Tibial nerve (tissue), 4 donors: ENCODE measurements around the gene EMC1. TPM values are rescaled to one million over a fixed set of nuclear protein-coding genes. Genes with fewer than 3 reads are reported as not detected.

Source experiments
- DNase-seq, 2 donors: peaks; one replicate each; pipeline ENCODE4 v3.0.0-alpha.2; 2019; ENCODE audit warnings: low spot score in 2 of 2
- H3K27ac ChIP-seq, 4 donors: fragments of 200-600 bp; sonication (generic) in 3 of 4; one replicate each; pipeline ENCODE4 v1.5.1; 2017 to 2019; ENCODE audit warnings: mild to moderate bottlenecking in 1 of 4
- H3K27me3 ChIP-seq, 2 donors: fragments of 200-600 bp; sonication (generic) in 1 of 2; one replicate each; pipeline versions ENCODE4 v1.5.1 to v1.6.0; 2017 to 2019
- H3K36me3 ChIP-seq, 3 donors: fragments of 200-600 bp; sonication (generic); one replicate each; pipeline ENCODE4 v1.5.1; 2018 to 2019
- H3K4me1 ChIP-seq, 4 donors: fragments of 200-600 bp; sonication (generic) in 3 of 4; one replicate each; pipeline ENCODE4 v1.5.1; 2017 to 2019
- H3K4me3 ChIP-seq, 4 donors: fragments of 200-600 bp; sonication (generic) in 3 of 4; one replicate each; pipeline ENCODE4 v1.5.1; 2017 to 2019; ENCODE audit warnings: mild to moderate bottlenecking in 1 of 4, moderate library complexity in 1 of 4
- H3K9me3 ChIP-seq, 4 donors: fragments of 200-600 bp; sonication (generic) in 3 of 4; one replicate each; pipeline ENCODE4 v1.5.1; 2017 to 2019
- EP300 ChIP-seq, 2 donors: sonication (generic); formaldehyde crosslinking; IDR thresholded peaks; one replicate each; pipeline ENCODE4 v1.6.1; 2017; ENCODE audit warnings: antibody characterized with exemption in 2 of 2, mild to moderate bottlenecking in 1 of 2
- POLR2A ChIP-seq, 2 donors: fragments of 450-650 bp; IDR thresholded peaks; one replicate each; pipeline ENCODE4 v1.6.1; 2017; ENCODE audit warnings: antibody characterized with exemption in 2 of 2, mild to moderate bottlenecking in 2 of 2, moderate library complexity in 2 of 2
- WGBS, 2 donors: methylation state at CpG; one replicate each; pipeline ENCODE4 v1.1.5; 2018; 5-methylcytosine and 5-hydroxymethylcytosine counted together
- total RNA-seq, 4 donors: library from RNA; depleted of rRNA; stranded (reverse); fragments of >200 nt; gene quantifications; one replicate each; pipeline ENCODE4 v1.1.0, GENCODE V29; 2016
- TF ChIP-seq, protein P1 (sequence below), 5 experiments: fragments of 200-600 bp in 3 of 5; fragments of 450-650 bp in 2 of 5; sonication (generic) in 3 of 5; IDR thresholded peaks; one replicate each; pipeline ENCODE4 v1.5.1; 2016 to 2019; ENCODE audit warnings: antibody characterized with exemption in 5 of 5, mild to moderate bottlenecking in 3 of 5, moderate library complexity in 2 of 5

The EMC1 gene
- total RNA-seq, 4 donors from 2014 or later: 25.6 to 46.8 (median 39.1) TPM

DNA sequence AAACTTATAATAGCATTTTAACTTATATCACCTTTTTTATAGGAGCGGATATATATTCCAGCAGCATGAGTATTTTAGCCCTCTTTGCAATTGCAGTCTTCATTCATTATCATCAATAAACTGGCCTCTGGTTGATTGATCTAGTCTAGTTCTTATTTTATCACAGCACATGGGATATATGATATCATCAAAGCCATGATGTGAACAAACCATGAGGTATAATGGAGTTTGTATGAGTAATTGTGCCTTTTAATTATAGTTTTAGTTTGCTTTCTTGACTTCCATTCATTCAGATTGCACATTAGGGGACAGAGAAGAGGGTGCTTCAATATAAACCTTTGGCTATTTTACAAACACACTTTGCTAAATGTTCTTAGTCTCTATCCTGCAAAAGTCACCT, 37.7 kb downstream of the EMC1 start:
- WGBS, 2 donors: 93 to 97% methylated on average over 1 of the region's 1 CpG
- TF ChIP-seq, protein P1, sequence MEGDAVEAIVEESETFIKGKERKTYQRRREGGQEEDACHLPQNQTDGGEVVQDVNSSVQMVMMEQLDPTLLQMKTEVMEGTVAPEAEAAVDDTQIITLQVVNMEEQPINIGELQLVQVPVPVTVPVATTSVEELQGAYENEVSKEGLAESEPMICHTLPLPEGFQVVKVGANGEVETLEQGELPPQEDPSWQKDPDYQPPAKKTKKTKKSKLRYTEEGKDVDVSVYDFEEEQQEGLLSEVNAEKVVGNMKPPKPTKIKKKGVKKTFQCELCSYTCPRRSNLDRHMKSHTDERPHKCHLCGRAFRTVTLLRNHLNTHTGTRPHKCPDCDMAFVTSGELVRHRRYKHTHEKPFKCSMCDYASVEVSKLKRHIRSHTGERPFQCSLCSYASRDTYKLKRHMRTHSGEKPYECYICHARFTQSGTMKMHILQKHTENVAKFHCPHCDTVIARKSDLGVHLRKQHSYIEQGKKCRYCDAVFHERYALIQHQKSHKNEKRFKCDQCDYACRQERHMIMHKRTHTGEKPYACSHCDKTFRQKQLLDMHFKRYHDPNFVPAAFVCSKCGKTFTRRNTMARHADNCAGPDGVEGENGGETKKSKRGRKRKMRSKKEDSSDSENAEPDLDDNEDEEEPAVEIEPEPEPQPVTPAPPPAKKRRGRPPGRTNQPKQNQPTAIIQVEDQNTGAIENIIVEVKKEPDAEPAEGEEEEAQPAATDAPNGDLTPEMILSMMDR (IDR thresholded peaks at IDR 0.05): no peak
- TF ChIP-seq POLR2A (IDR thresholded peaks at IDR 0.05): no peak
- TF ChIP-seq EP300 (IDR thresholded peaks at IDR 0.05): no peak
- peaks cover 3 to 38% (median 21%) of the 10 kb centered on the region in 4 donors for H3K4me1 ChIP-seq
- H3K36me3 ChIP-seq: peaks cover 0 to 30% (median 0%) of the 10 kb centered on the region in 3 donors
- H3K9me3 ChIP-seq: no peaks in the 10 kb centered on the region
- no peak overlapping the region for H3K4me3 ChIP-seq
- no peak for DNase-seq
- H3K27ac ChIP-seq: no peak overlapping the region
- H3K27me3 ChIP-seq: no peaks in the 10 kb centered on the region

DNA sequence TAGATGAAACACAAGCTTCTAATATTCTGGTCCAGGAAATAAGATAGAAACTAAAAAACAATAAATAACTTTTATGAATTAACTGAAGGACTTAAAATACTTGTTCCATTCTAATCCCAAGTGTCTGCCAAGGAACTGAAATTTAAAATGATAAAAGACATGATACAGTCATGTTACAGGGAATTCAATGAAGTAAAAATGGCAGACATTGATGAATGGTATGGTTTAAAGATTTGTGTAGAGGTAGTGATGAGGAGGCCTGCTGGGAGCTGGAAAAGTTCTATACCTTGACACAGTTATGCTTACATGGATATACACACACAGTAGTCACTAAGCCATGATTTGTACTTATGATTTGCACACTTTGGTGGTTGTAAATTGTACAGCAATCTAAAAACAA, 39.2 kb downstream of the EMC1 start:
- no peak overlapping the region for H3K4me3 ChIP-seq
- H3K27me3 ChIP-seq: no peaks in the 10 kb centered on the region
- no peak for DNase-seq
- H3K36me3 ChIP-seq: peaks cover 0 to 16% (median 0%) of the 10 kb centered on the region in 3 donors
- no peak overlapping the region for H3K27ac ChIP-seq
- TF ChIP-seq, protein P1 (IDR thresholded peaks at IDR 0.05): no peak
- TF ChIP-seq POLR2A (IDR thresholded peaks at IDR 0.05): no peak
- no peak for TF ChIP-seq EP300 (IDR thresholded peaks at IDR 0.05)
- no peaks in the 10 kb centered on the region for H3K9me3 ChIP-seq
- H3K4me1 ChIP-seq: peaks cover 3 to 52% (median 26%) of the 10 kb centered on the region in 4 donors

DNA sequence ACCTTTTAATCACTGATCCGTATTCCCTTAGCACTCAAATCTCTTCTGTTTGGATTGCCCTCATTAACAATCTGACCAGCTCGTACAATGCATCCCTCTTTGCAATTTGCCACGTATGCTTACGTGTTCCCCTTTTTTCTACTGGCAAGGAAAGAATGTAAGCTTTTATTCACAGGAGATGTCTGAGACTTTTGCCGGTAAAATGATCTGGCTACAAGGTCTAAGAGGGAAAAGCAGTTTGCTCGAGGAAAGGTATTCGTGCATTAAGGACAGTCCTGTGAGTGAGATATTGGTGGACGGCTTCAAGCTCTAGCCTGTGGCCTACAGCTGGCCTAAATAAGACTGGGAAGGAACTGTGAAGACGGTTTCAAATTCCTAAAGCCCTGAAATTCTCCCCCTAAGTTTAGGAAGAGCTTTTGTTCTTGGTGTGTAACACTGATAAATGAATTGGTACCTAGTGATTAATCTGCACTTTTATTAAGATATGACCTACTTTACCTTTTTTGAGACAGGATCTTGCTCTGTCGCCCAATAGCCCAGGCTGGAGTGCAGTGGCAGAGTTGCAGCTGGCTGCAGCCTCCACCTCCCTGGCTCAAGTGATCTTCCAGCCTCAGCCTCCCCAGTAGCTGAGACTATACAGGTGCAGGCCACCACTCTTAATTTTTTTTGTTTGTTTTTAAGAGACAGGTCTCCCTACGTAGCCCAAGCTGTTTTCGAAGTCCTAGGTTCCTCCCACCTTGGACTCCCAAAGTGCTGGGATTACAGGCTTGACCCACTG, 40.4 kb downstream of the EMC1 start:
- peaks cover 0 to 6% (median 0%) of the 10 kb centered on the region in 3 donors for H3K36me3 ChIP-seq
- H3K27ac ChIP-seq: peak overlapping the region; percentile 94 to 96 (median 94)
- H3K27me3 ChIP-seq: no peaks in the 10 kb centered on the region
- TF ChIP-seq POLR2A (IDR thresholded peaks at IDR 0.05) (no peak), EP300 (IDR thresholded peaks at IDR 0.05) (no peak)
- TF ChIP-seq, protein P1 (IDR thresholded peaks at IDR 0.05): no peak
- DNase-seq: no peak
- H3K4me1 ChIP-seq: peaks cover 3 to 64% (median 27%) of the 10 kb centered on the region in 4 donors
- no peaks in the 10 kb centered on the region for H3K9me3 ChIP-seq
- WGBS, 2 donors: 19 to 23% methylated on average over 12 of the region's 12 CpGs
- peak overlapping the region; percentile 64 to 86 (median 76) for H3K4me3 ChIP-seq

DNA sequence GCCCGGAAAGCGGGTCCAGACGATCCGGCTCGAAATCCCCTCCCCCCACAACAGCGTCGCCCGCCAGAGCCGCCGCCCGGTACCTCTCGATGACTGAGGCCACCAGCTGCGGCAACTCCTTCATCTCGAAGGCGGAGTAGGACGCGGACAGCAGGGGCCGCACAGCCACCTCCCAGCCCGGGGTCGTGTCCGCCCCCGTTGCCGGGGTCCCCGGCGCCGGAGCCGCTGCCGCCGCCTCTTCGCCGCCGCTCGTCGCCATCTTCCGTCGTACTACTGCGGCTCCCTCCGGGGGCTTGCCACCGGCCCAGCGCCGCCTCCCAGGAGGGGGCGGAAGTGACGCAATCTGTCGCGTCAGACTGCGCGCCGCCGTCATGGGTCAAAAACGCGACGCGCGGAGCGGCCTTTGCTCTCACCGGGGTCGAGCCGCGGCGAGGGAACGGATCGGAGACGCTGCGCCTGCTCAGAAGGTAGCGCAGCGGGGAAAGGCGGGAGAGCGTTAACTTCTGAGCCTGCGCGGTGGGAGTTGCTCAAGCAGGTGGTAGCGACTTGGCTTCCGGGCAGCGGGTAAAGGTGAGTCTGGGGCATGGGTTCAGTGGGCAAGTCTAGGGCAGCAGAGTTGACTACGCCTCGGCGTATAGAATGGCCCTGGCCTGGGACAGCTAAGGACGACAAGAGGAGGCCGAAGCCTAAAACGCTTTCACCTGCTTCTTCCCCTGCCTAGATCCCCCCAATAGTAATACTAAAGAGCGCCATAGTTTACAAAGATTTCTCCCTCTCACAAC, 41.1 kb downstream of the EMC1 start, which contains the start of gene UBR4:
Gene UBR4, minus strand, starts transcription at position 277 of the 782 bp plus-strand sequence. Its CDS starts 18 bp downstream, at position 259.
- Histone ChIP-seq H3K4me3 (peak within 1 kb of the TSS; percentile 64 to 86 (median 76)), H3K9me3 (no peaks in the 10 kb centered on the region), H3K27ac (peak within 1 kb of the TSS; percentile 94 to 96 (median 94)), H3K4me1 (peaks cover 3 to 70% (median 30%) of the 10 kb centered on the region in 4 donors), H3K27me3 (no peaks in the 10 kb centered on the region), H3K36me3 (no peaks in the 10 kb centered on the region)
- TF ChIP-seq EP300 (IDR thresholded peaks at IDR 0.05) (peak; percentile 96 to 98), POLR2A (IDR thresholded peaks at IDR 0.05) (peak; percentile 80 to 97)
- TF ChIP-seq, protein P1 (IDR thresholded peaks at IDR 0.05): peak in 2 of 5 experiments; percentile 48 to 53
- WGBS, 2 donors: 1% methylated on average over 48 to 53 of the region's 80 CpGs
- peak; percentile 85 to 89 for DNase-seq
